CD8-positive, alpha-beta memory T cell (primary cell): ENCODE data around the gene AKAP1. TPM values are rescaled to one million over a fixed set of nuclear protein-coding genes. Genes with fewer than 3 reads are reported as not detected.

ENCODE experiments used
- CTCF ChIA-PET: fragments of 350-600 bp; sonication (Branson Sonifier 250); formaldehyde crosslinking; loops from one replicate; lab custom pipeline; 2021; ENCODE audit warnings: antibody characterized with exemption; lab: Charles Lee
- POLR2A ChIA-PET: fragments of 350-600 bp; sonication (Branson Sonifier 250); formaldehyde crosslinking; loops from one replicate; lab custom pipeline; 2021; ENCODE audit warnings: antibody characterized with exemption; lab: Charles Lee
- DNase-seq, 5 donors: peaks; one replicate each; pipeline versions ENCODE4 v3.0.0 to v3.0.0-alpha.2; 2020 to 2022; ENCODE audit warnings: mixed read lengths in 1 of 5
- H3K27ac ChIP-seq: one replicate; pipeline ENCODE4 v1.7.0; 2013; ENCODE audit warnings: low read depth, mild to moderate bottlenecking, low read length, moderate library complexity
- H3K27me3 ChIP-seq: 2 replicates; pipeline ENCODE4 v1.7.0; 2013; ENCODE audit warnings: low read length, mild to moderate bottlenecking; ENCODE audit not compliant: insufficient read depth, poor library complexity, severe bottlenecking
- H3K36me3 ChIP-seq: 2 replicates; pipeline ENCODE4 v1.7.0; 2013; ENCODE audit warnings: mild to moderate bottlenecking, low read length, moderate library complexity; ENCODE audit not compliant: insufficient read depth
- H3K4me1 ChIP-seq: 2 replicates; pipeline ENCODE4 v1.7.0; 2013; ENCODE audit warnings: mild to moderate bottlenecking, low read length, moderate library complexity; ENCODE audit not compliant: insufficient read depth
- H3K4me3 ChIP-seq: 2 replicates; pipeline ENCODE4 v1.7.0; 2013; ENCODE audit warnings: mild to moderate bottlenecking, low read length
- H3K9me3 ChIP-seq: 2 replicates; pipeline ENCODE4 v1.7.0; 2013; ENCODE audit warnings: mild to moderate bottlenecking, low read length
- H3K27ac Mint-ChIP-seq, 8 donors: one replicate each; pipeline ENCODE4 v1.8.0; 2020 to 2021; ENCODE audit warnings: mixed read lengths in 8 of 8, mild to moderate bottlenecking in 6 of 8, inconsistent platforms in 3 of 8, moderate library complexity in 3 of 8
- H3K27me3 Mint-ChIP-seq, 2 donors: one replicate each; pipeline ENCODE4 v1.8.0; 2020 to 2021; ENCODE audit warnings: mixed read lengths in 2 of 2, mild to moderate bottlenecking in 1 of 2, moderate library complexity in 1 of 2
- H3K36me3 Mint-ChIP-seq, 3 donors: one replicate each; pipeline ENCODE4 v1.8.0; 2020 to 2021; ENCODE audit warnings: mixed read lengths in 3 of 3, inconsistent platforms in 1 of 3, mild to moderate bottlenecking in 1 of 3
- H3K4me1 Mint-ChIP-seq, 3 donors: one replicate each; pipeline ENCODE4 v1.8.0; 2020 to 2021; ENCODE audit warnings: mixed read lengths in 3 of 3, inconsistent platforms in 1 of 3, mild to moderate bottlenecking in 1 of 3
- H3K4me3 Mint-ChIP-seq, 7 donors: one replicate each; pipeline ENCODE4 v1.8.0; 2020 to 2021; ENCODE audit warnings: mixed read lengths in 7 of 7, mild to moderate bottlenecking in 6 of 7, moderate library complexity in 4 of 7, inconsistent platforms in 2 of 7
- H3K9me3 Mint-ChIP-seq, 5 donors: one replicate each; pipeline ENCODE4 v1.8.0; 2020 to 2022; ENCODE audit warnings: mixed read lengths in 5 of 5, mild to moderate bottlenecking in 3 of 5, moderate library complexity in 2 of 5, inconsistent platforms in 1 of 5
- polyA plus RNA-seq: library from polyadenylated mRNA; unstranded; fragments of 300-500 nt; fragmentation: Illumina TruSeq; gene quantifications from one replicate; pipeline ENCODE4 v1.2.3, GENCODE V29; 2021
- total RNA-seq, 2 experiments: library from RNA; stranded (reverse); gene quantifications; one replicate each; pipeline ENCODE4 v1.2.3, GENCODE V29; 2021

The AKAP1 gene
- total and polyA plus RNA-seq, 3 experiments from 2014 or later = 22.2 to 49.7 (median 48.2) TPM

- DNase-seq = no peak
- H3K27me3 ChIP-seq = no peaks in the 10 kb centered on the region
- no peaks in the 10 kb centered on the region for H3K4me1 ChIP-seq
- no peaks in the 10 kb centered on the region for H3K36me3 Mint-ChIP-seq
- no peak overlapping the region for H3K4me3 ChIP-seq
- H3K9me3 ChIP-seq = no peaks in the 10 kb centered on the region
- H3K27ac Mint-ChIP-seq = no peak overlapping the region
- ChIA-PET CTCF (interaction anchor here (2.1 kb wide), 1 partner anchor 9 kb away, joined by 4 read pairs; no protein-coding TSS in a partner anchor), POLR2A (no interaction called here)
- H3K36me3 ChIP-seq = no peaks in the 10 kb centered on the region
- no peak overlapping the region for H3K4me3 Mint-ChIP-seq
- peaks cover 8 to 10% of the 10 kb centered on the region in 2 donors for H3K27me3 Mint-ChIP-seq
- H3K9me3 Mint-ChIP-seq = no peaks in the 10 kb centered on the region
- H3K27ac ChIP-seq = no peak overlapping the region
- no peaks in the 10 kb centered on the region for H3K4me1 Mint-ChIP-seq
Measured at GRCh38 chr17:57138030-57138911, 53.2 kb downstream of the AKAP1 start.

DNA sequence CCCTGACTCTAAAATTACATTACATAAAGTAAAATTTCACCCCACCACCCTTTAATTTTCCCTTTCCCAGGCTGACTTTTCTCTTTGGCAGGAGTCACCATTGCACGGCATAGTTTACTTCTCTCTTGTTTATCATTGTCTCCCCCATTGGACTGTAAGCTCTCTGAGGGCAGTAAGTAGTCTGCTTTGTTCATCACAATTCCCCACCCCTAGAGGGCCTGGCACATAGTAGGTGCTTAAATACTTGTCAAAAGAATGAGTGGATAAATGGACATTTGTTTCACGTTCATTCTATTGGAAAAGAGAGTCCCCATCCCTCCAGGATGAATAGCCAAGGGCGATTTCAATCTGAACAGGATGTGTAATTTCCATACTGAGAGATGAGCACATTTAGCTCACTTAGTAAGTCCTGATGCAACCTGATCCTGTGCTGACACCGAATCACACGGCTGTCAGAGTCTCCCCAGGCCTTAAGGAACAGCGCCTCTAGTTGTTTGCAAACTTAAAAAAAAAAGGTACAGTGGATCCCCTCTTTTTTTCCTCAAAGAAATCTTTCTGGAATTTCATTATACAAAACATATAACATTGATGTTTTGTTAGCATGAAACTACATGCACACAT, 54.0 kb downstream of the AKAP1 start:
- Mint-ChIP-seq H3K4me1 (no peaks in the 10 kb centered on the region), H3K27ac (no peak overlapping the region), H3K36me3 (no peaks in the 10 kb centered on the region), H3K4me3 (no peak overlapping the region), H3K27me3 (peaks cover 8 to 15% of the 10 kb centered on the region in 2 donors), H3K9me3 (no peaks in the 10 kb centered on the region)
- POLR2A ChIA-PET = no interaction called here
- no peaks in the 10 kb centered on the region for H3K9me3 ChIP-seq
- no peak overlapping the region for H3K4me3 ChIP-seq
- H3K27ac ChIP-seq = no peak overlapping the region
- no peak for DNase-seq
- CTCF ChIA-PET = interaction anchor here (2.1 kb wide), 1 partner anchor 9 kb away, joined by 4 read pairs; no protein-coding TSS in a partner anchor
- no peaks in the 10 kb centered on the region for H3K36me3 ChIP-seq
- no peaks in the 10 kb centered on the region for H3K27me3 ChIP-seq
- H3K4me1 ChIP-seq = no peaks in the 10 kb centered on the region

DNA sequence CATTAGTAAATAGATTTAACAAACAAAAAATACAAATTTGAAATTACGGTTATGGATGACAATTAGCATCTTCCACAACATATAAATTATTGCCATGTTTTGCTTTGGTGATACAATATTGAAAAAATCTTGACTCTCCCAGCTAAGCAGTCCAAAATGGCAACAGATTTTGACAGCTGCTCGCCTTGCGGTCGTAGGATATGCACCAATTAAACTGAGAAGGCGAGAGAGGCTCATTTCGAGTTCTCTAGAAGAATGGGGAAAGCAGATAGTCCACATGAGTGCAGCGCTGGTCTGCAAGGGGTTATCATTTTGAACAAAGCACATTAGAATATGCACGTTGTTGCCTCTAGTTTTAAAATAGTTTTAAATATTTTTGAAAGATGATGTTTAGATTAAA, 55.3 kb downstream of the AKAP1 start:
- no peaks in the 10 kb centered on the region for H3K27me3 ChIP-seq
- no peak for DNase-seq
- H3K9me3 Mint-ChIP-seq = no peaks in the 10 kb centered on the region
- H3K4me1 Mint-ChIP-seq = no peaks in the 10 kb centered on the region
- POLR2A ChIA-PET = no interaction called here
- H3K27me3 Mint-ChIP-seq = peaks cover 11 to 19% of the 10 kb centered on the region in 2 donors
- no peaks in the 10 kb centered on the region for H3K4me1 ChIP-seq
- H3K27ac Mint-ChIP-seq = peak overlapping the region in 1 of 8 donors; percentile 32
- no peaks in the 10 kb centered on the region for H3K36me3 Mint-ChIP-seq
- no peak overlapping the region for H3K4me3 Mint-ChIP-seq
- no peaks in the 10 kb centered on the region for H3K9me3 ChIP-seq
- CTCF ChIA-PET = interaction anchor here (2.1 kb wide), 1 partner anchor 11 kb away, joined by 4 read pairs; no protein-coding TSS in a partner anchor
- no peak overlapping the region for H3K4me3 ChIP-seq
- H3K27ac ChIP-seq = no peak overlapping the region
- no peaks in the 10 kb centered on the region for H3K36me3 ChIP-seq

DNA sequence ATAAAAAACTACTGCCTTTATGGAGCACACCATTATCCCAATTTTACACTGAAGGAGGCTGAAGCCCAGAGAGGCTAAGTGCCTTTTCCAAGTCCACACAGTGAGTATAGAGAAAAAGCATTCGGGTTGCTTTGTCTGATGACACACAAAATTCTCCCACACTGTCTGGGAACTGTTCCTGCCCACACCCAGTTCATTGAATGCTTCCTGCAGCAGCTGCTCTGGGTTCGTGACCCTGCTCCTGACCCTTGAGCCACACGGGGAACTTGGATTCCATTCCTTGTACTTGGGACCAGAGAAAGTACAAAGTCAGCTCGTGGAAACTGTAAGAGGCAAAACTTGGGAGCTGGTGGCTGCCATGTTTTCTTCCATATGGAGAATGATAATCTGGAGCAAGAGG, 57.9 kb downstream of the AKAP1 start:
- Mint-ChIP-seq H3K4me1 (no peaks in the 10 kb centered on the region), H3K27ac (no peak overlapping the region), H3K4me3 (no peak overlapping the region), H3K36me3 (no peaks in the 10 kb centered on the region), H3K27me3 (peaks cover 13 to 16% of the 10 kb centered on the region in 2 donors), H3K9me3 (no peaks in the 10 kb centered on the region)
- no peak overlapping the region for H3K27ac ChIP-seq
- CTCF ChIA-PET = no interaction called here
- POLR2A ChIA-PET = no interaction called here
- H3K27me3 ChIP-seq = no peaks in the 10 kb centered on the region
- H3K4me1 ChIP-seq = no peaks in the 10 kb centered on the region
- no peak overlapping the region for H3K4me3 ChIP-seq
- H3K9me3 ChIP-seq = no peaks in the 10 kb centered on the region
- no peak for DNase-seq
- no peaks in the 10 kb centered on the region for H3K36me3 ChIP-seq

DNA sequence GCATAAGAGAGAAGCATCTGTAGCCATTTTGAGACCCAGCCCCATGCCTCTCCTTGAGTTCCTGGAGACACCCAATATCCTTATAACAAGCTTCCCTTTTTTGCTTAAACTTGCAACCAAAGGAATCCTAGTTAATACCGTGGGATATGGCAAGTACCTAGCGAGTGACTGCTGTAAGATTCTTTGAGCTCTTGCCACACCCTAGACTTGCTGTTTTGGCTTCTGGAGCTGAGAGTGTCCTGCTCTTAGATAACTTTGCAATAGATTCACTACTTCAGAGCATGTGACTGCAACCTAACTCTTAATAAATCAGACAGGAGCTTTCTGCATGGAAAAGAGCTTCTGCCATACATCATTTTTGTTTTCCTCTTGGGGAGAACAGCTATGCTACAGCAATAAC, 58.3 kb downstream of the AKAP1 start:
- H3K36me3 Mint-ChIP-seq = no peaks in the 10 kb centered on the region
- ChIA-PET CTCF (no interaction called here), POLR2A (no interaction called here)
- no peak overlapping the region for H3K27ac ChIP-seq
- no peak for DNase-seq
- no peaks in the 10 kb centered on the region for H3K4me1 Mint-ChIP-seq
- no peaks in the 10 kb centered on the region for H3K4me1 ChIP-seq
- no peaks in the 10 kb centered on the region for H3K9me3 Mint-ChIP-seq
- H3K36me3 ChIP-seq = no peaks in the 10 kb centered on the region
- no peak overlapping the region for H3K27ac Mint-ChIP-seq
- H3K27me3 ChIP-seq = no peaks in the 10 kb centered on the region
- no peaks in the 10 kb centered on the region for H3K9me3 ChIP-seq
- no peak overlapping the region for H3K4me3 ChIP-seq
- H3K27me3 Mint-ChIP-seq = peaks cover 14 to 16% of the 10 kb centered on the region in 2 donors
- no peak overlapping the region for H3K4me3 Mint-ChIP-seq

GRCh38 chr17:57143919-57144318, 58.9 kb downstream of the AKAP1 start:
- Mint-ChIP-seq H3K27ac (peak overlapping the region in 1 of 8 donors; percentile 85), H3K4me1 (no peaks in the 10 kb centered on the region), H3K27me3 (peaks cover 15 to 22% of the 10 kb centered on the region in 2 donors), H3K36me3 (no peaks in the 10 kb centered on the region), H3K9me3 (no peaks in the 10 kb centered on the region), H3K4me3 (no peak overlapping the region)
- CTCF ChIA-PET = interaction anchor here (1.3 kb wide), 1 partner anchor 21 kb away, joined by 3 read pairs; no protein-coding TSS in a partner anchor
- no peaks in the 10 kb centered on the region for H3K36me3 ChIP-seq
- H3K27me3 ChIP-seq = no peaks in the 10 kb centered on the region
- no peak overlapping the region for H3K4me3 ChIP-seq
- DNase-seq = no peak
- POLR2A ChIA-PET = no interaction called here
- no peaks in the 10 kb centered on the region for H3K4me1 ChIP-seq
- no peak overlapping the region for H3K27ac ChIP-seq
- no peaks in the 10 kb centered on the region for H3K9me3 ChIP-seq

DNA sequence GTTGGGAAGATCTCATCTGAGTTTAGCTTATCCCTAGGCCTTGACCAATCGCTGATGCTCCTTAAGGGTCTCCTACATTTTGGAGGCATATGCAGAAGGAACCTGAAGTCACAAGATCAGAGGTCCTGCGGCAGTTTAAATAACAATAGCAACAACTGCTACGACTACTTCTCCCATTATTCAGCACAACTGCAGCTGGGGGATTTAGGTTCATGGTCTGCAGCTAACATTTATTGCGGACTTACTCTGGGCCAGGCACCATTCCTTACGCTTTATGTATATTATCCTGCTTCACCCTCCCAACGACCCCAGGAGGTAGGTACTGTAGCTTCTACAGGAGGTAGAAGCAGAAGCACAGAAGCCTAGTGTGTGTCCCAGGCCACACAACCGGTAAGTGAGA, 59.5 kb downstream of the AKAP1 start:
- Mint-ChIP-seq H3K4me3 (no peak overlapping the region), H3K36me3 (no peaks in the 10 kb centered on the region), H3K4me1 (no peaks in the 10 kb centered on the region), H3K27me3 (peaks cover 18 to 28% of the 10 kb centered on the region in 2 donors), H3K27ac (no peak overlapping the region), H3K9me3 (peaks cover 0 to 2% (median 0%) of the 10 kb centered on the region in 5 donors)
- Histone ChIP-seq H3K36me3 (no peaks in the 10 kb centered on the region), H3K27ac (no peak overlapping the region), H3K4me3 (no peak overlapping the region), H3K9me3 (no peaks in the 10 kb centered on the region), H3K4me1 (no peaks in the 10 kb centered on the region), H3K27me3 (no peaks in the 10 kb centered on the region)
- POLR2A ChIA-PET = no interaction called here
- CTCF ChIA-PET = interaction anchor here (1.3 kb wide), 1 partner anchor 21 kb away, joined by 3 read pairs; no protein-coding TSS in a partner anchor
- no peak for DNase-seq

- Mint-ChIP-seq H3K27me3 (peaks cover 19 to 36% of the 10 kb centered on the region in 2 donors), H3K4me1 (no peaks in the 10 kb centered on the region), H3K27ac (no peak overlapping the region), H3K4me3 (no peak overlapping the region), H3K36me3 (no peaks in the 10 kb centered on the region), H3K9me3 (peaks cover 0 to 2% (median 0%) of the 10 kb centered on the region in 5 donors)
- no peak overlapping the region for H3K4me3 ChIP-seq
- no peak for DNase-seq
- POLR2A ChIA-PET = no interaction called here
- no peak overlapping the region for H3K27ac ChIP-seq
- CTCF ChIA-PET = no interaction called here
- no peaks in the 10 kb centered on the region for H3K9me3 ChIP-seq
- no peaks in the 10 kb centered on the region for H3K4me1 ChIP-seq
- H3K36me3 ChIP-seq = no peaks in the 10 kb centered on the region
- H3K27me3 ChIP-seq = no peaks in the 10 kb centered on the region
Measured at GRCh38 chr17:57145347-57145746, 60.3 kb downstream of the AKAP1 start.
